Osteoblast (primary cell): Measurements from ENCODE around the gene TLE5. TPM values are rescaled to one million over a fixed set of nuclear protein-coding genes. Genes with fewer than 3 reads are reported as not detected.
A peak's percentile ranks its signal among the peaks of the same experiment; 100 is the strongest.

ENCODE experiments used
- DNase-seq: peaks from one replicate; pipeline ENCODE4 v3.0.0; 2011; ENCODE audit warnings: low spot score, mixed read lengths; ENCODE audit not compliant: insufficient read length; ENCODE audit errors: missing footprints
- H2AFZ ChIP-seq: 2 replicates; pipeline ENCODE4 v1.6.0; 2011; ENCODE audit warnings: mild to moderate bottlenecking, low read length
- H3K27ac ChIP-seq: 2 replicates; pipeline ENCODE4 v1.5.1; 2011; ENCODE audit warnings: mild to moderate bottlenecking, low read depth, low read length, moderate library complexity
- H3K27me3 ChIP-seq: 2 replicates; pipeline ENCODE4 v1.6.0; 2012; ENCODE audit warnings: mild to moderate bottlenecking, control low read depth, inconsistent platforms, low read length, moderate library complexity; ENCODE audit not compliant: insufficient read depth
- H3K36me3 ChIP-seq: 2 replicates; pipeline ENCODE4 v1.5.1; 2011; ENCODE audit warnings: mild to moderate bottlenecking, low read length, control low read depth, moderate library complexity; ENCODE audit not compliant: insufficient read depth
- H3K4me1 ChIP-seq: 2 replicates; pipeline ENCODE4 v1.5.1; 2011; ENCODE audit warnings: mild to moderate bottlenecking, low read length, control low read depth, moderate library complexity; ENCODE audit not compliant: insufficient read depth
- H3K4me2 ChIP-seq: 2 replicates; pipeline ENCODE4 v1.6.0; 2011; ENCODE audit warnings: mild to moderate bottlenecking, low read length; ENCODE audit not compliant: insufficient read depth
- H3K4me3 ChIP-seq: fragments of 200-600 bp; sonication (generic); 3 replicates; pipeline ENCODE4 v1.5.1; 2012; ENCODE audit warnings: mild to moderate bottlenecking, low read length, inconsistent platforms; ENCODE audit not compliant: insufficient read depth
- H3K79me2 ChIP-seq: 2 replicates; pipeline ENCODE4 v1.6.0; 2012; ENCODE audit warnings: mild to moderate bottlenecking, low read length, control low read depth, inconsistent platforms; ENCODE audit not compliant: insufficient read depth
- H3K9me3 ChIP-seq: 2 replicates; pipeline ENCODE4 v1.5.1; 2011; ENCODE audit warnings: low read depth, low read length, control low read depth
- H4K20me1 ChIP-seq: 2 replicates; pipeline ENCODE4 v1.6.0; 2012; ENCODE audit warnings: mild to moderate bottlenecking, low read length, control low read depth; ENCODE audit not compliant: insufficient read depth
- total RNA-seq: library from RNA; depleted of rRNA; stranded (reverse); fragments of >200 nt; gene quantifications from 2 replicates; pipeline ENCODE4 v1.2.3, GENCODE V29; 2012
- TF ChIP-seq, protein P1 (sequence below): IDR thresholded peaks from 2 replicates; pipeline ENCODE4 v1.5.1; 2011; ENCODE audit warnings: mild to moderate bottlenecking, low read depth, low read length, moderate library complexity; ENCODE audit errors: extremely low read depth

Gene TLE5
- total RNA-seq, 1 donor, result 211 TPM

DNA sequence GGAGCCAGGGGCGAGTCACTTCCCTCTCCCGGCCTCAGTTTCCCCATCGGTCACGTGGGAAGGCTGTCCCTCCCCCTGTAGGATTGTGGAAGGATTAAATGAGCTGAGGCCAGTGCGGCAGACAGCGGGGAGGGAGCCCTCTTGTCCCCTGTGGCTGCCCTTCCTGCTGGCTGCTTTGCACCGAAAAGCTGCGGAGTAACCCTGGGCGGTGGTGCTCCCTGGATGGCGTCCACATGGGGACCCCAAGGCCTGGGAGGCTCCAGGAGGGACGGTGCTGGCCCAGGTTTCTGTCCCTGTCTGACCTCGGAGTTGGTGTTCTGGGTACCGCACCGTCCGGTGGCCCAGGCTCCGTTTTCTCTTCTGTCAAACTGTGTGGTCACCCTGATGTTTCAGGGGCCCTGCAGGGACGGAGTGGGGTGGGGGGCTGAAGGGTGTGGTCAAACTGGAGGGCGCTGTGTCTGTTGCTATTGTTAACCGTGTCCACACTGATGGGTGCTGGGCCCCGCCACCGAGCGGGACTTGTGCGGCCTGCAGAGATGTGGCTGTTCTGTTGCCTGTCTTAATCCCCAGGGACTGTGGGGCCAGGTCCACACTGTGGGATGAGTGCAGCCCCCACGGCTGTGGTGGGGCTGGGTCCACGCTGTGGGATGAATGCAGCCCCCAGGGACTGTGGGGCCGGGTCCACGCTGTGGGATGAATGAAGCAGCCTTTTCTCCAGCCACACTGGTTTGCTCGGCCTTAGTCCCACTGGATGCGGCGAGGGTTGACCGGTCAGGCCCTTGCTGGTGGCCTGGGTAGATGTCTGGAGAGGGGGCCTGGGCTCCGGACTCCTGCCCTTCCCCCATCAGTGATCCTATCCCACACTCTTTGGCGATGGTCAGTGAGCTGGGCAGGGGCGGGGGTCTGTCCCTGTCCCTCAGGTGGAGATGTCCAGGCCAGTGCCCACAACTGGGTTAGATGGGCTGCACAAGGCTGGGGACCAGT is 38.7 kb upstream of the TLE5 start:
- Histone ChIP-seq H3K9me3 (no peaks in the 10 kb centered on the region), H3K4me2 (no peak overlapping the region), H3K27ac (no peak overlapping the region), H3K36me3 (no peaks in the 10 kb centered on the region), H3K4me3 (no peak overlapping the region), H3K4me1 (peaks cover 34% of the 10 kb centered on the region), H4K20me1 (peaks cover 81% of the 10 kb centered on the region), H2AFZ (no peak overlapping the region), H3K79me2 (peaks cover 96% of the 10 kb centered on the region), H3K27me3 (no peaks in the 10 kb centered on the region)
- TF ChIP-seq, protein P1, sequence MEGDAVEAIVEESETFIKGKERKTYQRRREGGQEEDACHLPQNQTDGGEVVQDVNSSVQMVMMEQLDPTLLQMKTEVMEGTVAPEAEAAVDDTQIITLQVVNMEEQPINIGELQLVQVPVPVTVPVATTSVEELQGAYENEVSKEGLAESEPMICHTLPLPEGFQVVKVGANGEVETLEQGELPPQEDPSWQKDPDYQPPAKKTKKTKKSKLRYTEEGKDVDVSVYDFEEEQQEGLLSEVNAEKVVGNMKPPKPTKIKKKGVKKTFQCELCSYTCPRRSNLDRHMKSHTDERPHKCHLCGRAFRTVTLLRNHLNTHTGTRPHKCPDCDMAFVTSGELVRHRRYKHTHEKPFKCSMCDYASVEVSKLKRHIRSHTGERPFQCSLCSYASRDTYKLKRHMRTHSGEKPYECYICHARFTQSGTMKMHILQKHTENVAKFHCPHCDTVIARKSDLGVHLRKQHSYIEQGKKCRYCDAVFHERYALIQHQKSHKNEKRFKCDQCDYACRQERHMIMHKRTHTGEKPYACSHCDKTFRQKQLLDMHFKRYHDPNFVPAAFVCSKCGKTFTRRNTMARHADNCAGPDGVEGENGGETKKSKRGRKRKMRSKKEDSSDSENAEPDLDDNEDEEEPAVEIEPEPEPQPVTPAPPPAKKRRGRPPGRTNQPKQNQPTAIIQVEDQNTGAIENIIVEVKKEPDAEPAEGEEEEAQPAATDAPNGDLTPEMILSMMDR, result no peak
- peak; percentile 80 for DNase-seq

GRCh38 chr19:3100331-3100730 is 38.0 kb upstream of the TLE5 start:
- Histone ChIP-seq H3K4me3 (no peak overlapping the region), H3K4me1 (peaks cover 39% of the 10 kb centered on the region), H2AFZ (no peak overlapping the region), H3K27me3 (no peaks in the 10 kb centered on the region), H3K4me2 (no peak overlapping the region), H4K20me1 (peaks cover 80% of the 10 kb centered on the region), H3K79me2 (peaks cover 96% of the 10 kb centered on the region), H3K9me3 (no peaks in the 10 kb centered on the region), H3K27ac (no peak overlapping the region), H3K36me3 (no peaks in the 10 kb centered on the region)
- no peak for DNase-seq
- TF ChIP-seq, protein P1, result no peak

DNA sequence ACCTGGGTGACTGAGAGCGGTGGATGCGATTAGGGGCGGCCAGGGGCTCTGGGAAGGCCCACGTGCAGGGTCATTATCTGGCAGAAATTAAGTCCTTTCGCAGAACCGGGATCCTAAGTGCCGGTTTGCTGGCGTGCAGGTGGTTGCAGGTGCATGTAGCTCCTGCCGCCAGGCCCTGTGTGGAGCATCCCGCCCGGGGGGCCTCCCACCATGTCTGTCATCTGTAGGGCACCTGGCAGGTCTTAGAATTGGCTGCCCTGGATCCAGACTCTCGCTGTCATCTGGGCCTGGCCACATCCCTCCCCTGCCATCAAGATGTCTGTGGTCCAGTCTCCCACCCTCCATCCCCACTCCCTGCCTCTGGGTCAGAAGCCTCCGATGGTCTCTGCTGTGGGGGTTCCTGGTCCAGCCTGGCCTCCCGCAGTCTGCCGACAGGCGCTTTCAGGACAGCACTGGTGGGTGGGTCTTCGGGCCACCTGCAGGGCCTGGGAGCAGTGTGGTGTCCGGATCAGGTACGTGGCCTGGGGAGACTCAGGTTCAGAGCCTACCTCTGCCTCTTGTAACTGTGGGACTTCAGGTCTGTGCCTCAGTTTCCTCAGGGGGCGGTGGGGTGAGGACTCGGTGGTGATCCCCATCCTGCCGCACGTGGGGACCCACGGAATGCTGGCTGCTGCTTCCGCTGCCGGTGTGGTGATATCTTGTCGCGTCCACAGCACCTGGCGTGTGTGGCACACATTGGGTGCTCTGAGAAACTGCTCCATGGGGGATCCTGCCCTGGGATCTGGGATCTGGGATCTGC is 37.3 kb upstream of the TLE5 start:
- DNase-seq, result peak; percentile 77
- H3K79me2 ChIP-seq, result peaks cover 96% of the 10 kb centered on the region
- H3K9me3 ChIP-seq, result no peaks in the 10 kb centered on the region
- TF ChIP-seq, protein P1, result no peak
- H4K20me1 ChIP-seq, result peaks cover 83% of the 10 kb centered on the region
- H3K4me1 ChIP-seq, result peaks cover 42% of the 10 kb centered on the region
- H3K27me3 ChIP-seq, result no peaks in the 10 kb centered on the region
- peak overlapping the region; percentile 95 for H3K4me2 ChIP-seq
- no peak overlapping the region for H2AFZ ChIP-seq
- no peaks in the 10 kb centered on the region for H3K36me3 ChIP-seq
- peak overlapping the region; percentile 71 for H3K27ac ChIP-seq
- H3K4me3 ChIP-seq, result no peak overlapping the region
